ENCODE measurements around the gene CALN1.

Gene CALN1

GRCh38 chr7:71905821-71906220 lies 506.3 kb downstream of the CALN1 start:
- DNase-seq (ENCODE audit: low read depth), result no peak
- in situ Hi-C loops (cut with HindIII; ENCODE audit: low sequenced_read_pairs), result no loop called here
- no peak overlapping the region for H3K4me3 ChIP-seq (ENCODE audit: low read depth, low read length)
- TF ChIP-seq CTCF (IDR thresholded peaks at IDR 0.05; ENCODE audit: low read depth, low read length, missing control alignments), result no peak

- no peak for DNase-seq (ENCODE audit: low read depth)
- in situ Hi-C loops (cut with HindIII; ENCODE audit: low sequenced_read_pairs), result no loop called here
Observed at GRCh38 chr7:71904484-71904883, 507.7 kb downstream of the CALN1 start.

DNA sequence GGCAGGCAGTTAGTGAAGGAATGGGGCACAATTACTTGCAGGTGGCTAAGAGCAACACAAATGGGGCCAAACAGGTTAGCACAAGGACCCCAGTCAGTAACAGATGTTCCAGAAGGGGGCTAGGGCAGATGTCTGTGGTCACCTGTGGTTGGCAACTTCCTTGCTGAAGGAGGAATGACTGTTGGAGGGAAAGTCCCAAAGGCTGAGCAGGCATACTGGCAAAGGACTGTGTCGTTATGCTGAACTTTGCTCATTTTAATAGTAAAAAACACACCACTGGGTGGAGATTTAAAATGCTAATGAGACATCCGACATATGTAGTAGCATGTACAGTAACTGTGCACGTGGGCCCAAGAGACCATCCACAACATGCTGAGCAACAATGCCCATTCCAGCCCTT lies 511.6 kb downstream of the CALN1 start:
- no peak for DNase-seq (ENCODE audit: low read depth)
- no peak overlapping the region for H3K4me3 ChIP-seq (ENCODE audit: low read depth, low read length)
- in situ Hi-C loops (cut with HindIII; ENCODE audit: low sequenced_read_pairs), result no loop called here
- TF ChIP-seq CTCF (IDR thresholded peaks at IDR 0.05; ENCODE audit: low read depth, low read length, missing control alignments), result no peak

More at GRCh38 chr7:71904484-71904883, 507.7 kb downstream of the CALN1 start:
- H3K4me3 ChIP-seq (ENCODE audit: low read depth, low read length), result no peak overlapping the region
- TF ChIP-seq CTCF (IDR thresholded peaks at IDR 0.05; ENCODE audit: low read depth, low read length, missing control alignments), result no peak

DNA sequence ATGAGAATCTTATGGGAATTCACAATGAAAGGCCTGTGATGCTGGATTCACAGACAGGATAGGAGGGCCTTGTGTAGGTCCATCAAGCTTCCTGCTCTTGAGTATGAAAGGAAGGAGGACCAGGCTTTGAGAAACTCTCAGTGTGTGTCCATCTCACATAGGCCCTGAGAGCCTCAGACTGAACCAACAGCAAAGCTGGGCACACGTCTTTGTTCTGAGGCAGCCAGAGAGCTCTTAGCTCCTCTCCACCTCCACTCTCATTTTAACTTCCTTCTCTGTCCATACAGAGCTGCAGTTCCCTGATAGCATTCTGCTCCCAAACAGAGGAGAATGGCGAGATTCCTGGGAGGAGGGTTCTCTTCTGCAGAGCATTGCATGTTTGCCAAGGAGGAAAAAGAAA lies 515.6 kb downstream of the CALN1 start:
- H3K4me3 ChIP-seq (ENCODE audit: low read depth, low read length), result no peak overlapping the region
- in situ Hi-C loops (cut with HindIII; ENCODE audit: low sequenced_read_pairs), result no loop called here
- no peak for TF ChIP-seq CTCF (IDR thresholded peaks at IDR 0.05; ENCODE audit: low read depth, low read length, missing control alignments)
- no peak for DNase-seq (ENCODE audit: low read depth)

DNA sequence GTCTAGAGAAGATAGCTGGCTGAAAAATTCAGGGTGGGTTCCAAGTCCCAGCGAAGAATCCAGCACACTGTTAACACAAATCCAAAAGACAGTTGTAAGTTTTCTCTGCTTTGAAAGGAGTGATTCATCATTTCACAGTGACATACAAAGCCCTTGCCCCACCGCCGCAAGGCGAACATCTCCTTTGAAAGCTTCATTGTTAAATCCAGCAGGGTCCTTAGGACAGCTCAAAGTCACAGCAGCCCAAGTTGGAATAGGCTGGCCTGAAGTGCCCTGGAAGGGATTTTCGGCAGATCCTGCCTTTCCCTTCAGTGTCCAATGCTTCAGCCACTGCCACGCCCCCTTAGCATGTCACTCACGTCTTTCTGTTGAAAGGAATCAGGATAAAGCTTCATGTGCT lies 526.1 kb downstream of the CALN1 start:
- DNase-seq (ENCODE audit: low read depth), result no peak
- H3K4me3 ChIP-seq (ENCODE audit: low read depth, low read length), result no peak overlapping the region
- no peak for TF ChIP-seq CTCF (IDR thresholded peaks at IDR 0.05; ENCODE audit: low read depth, low read length, missing control alignments)
- in situ Hi-C loops (cut with HindIII; ENCODE audit: low sequenced_read_pairs), result no loop called here

DNA sequence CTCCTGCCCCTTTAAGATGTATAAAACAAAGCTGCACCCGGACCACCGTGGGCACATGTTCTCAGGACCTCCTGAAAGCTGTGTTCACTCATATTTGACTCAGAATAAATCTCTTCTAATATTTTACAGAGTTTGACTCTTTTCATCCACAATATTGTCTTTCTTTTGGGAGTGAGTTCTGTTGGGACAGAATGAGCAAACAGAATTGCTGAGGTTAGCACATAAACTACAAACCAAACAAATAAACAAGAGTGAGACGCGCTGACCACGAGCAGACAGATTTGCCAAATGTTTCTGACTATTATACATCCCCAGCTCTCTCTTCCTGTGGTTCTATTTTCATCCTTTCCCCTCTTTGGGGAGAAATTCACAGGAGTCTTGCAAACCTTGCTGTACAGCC lies 526.7 kb downstream of the CALN1 start:
- H3K4me3 ChIP-seq (ENCODE audit: low read depth, low read length), result no peak overlapping the region
- DNase-seq (ENCODE audit: low read depth), result no peak
- in situ Hi-C loops (cut with HindIII; ENCODE audit: low sequenced_read_pairs), result no loop called here
- TF ChIP-seq CTCF (IDR thresholded peaks at IDR 0.05; ENCODE audit: low read depth, low read length, missing control alignments), result no peak

- no peak for DNase-seq (ENCODE audit: low read depth)
- TF ChIP-seq CTCF (IDR thresholded peaks at IDR 0.05; ENCODE audit: low read depth, low read length, missing control alignments), result no peak
- no peak overlapping the region for H3K4me3 ChIP-seq (ENCODE audit: low read depth, low read length)
Observed at GRCh38 chr7:71883415-71883814, 528.7 kb downstream of the CALN1 start.

More at GRCh38 chr7:71883415-71883814, 528.7 kb downstream of the CALN1 start:
- in situ Hi-C loops (cut with HindIII; ENCODE audit: low sequenced_read_pairs), result no loop called here

Data from astrocyte of the cerebellum (primary cell).